NOMO-1 treated with DMSO at 0.1 percent for 48 hours (cell line): ENCODE measurements around the gene HTR2B.
A peak's percentile ranks its signal among the peaks of the same experiment; 100 is the strongest.
"Not testable (repeated sequence)": the region's sequence is repeated elsewhere in the genome, so short reads cannot be mapped to it uniquely, and the experiment has no call there.

Experiments
- DNase-seq: peaks from one replicate; lab custom pipeline; 2025; ENCODE audit not compliant: unreplicated experiment; lab: John Stamatoyannopoulos, UW

HTR2B gene

GRCh38 chr2:231094736-231095346, 30.0 kb downstream of the HTR2B start:
- DNase-seq: no peak

DNA sequence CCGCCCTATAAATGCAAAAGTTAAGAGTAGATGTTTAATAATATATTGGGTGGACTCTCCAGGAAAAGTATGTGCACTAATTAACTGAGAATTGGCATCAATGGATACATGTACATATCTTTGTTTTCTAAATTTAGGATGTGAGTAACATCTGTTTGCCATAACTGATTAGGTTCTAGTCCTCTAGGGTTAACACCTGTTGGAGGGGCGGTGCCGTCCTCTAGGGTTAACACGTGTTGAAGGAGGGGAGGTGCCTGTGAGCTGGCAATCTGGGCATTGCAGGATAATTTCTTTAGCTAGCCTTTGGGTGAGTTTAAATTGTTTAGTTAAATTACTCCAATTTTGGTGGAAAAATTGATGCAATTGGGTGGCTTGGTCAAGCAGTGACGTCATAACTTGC, 30.9 kb downstream of the HTR2B start:
- no peak for DNase-seq

- DNase-seq: no peak
These were observed 36.1 kb downstream of the HTR2B start for GRCh38 chr2:231088754-231089153.

DNA sequence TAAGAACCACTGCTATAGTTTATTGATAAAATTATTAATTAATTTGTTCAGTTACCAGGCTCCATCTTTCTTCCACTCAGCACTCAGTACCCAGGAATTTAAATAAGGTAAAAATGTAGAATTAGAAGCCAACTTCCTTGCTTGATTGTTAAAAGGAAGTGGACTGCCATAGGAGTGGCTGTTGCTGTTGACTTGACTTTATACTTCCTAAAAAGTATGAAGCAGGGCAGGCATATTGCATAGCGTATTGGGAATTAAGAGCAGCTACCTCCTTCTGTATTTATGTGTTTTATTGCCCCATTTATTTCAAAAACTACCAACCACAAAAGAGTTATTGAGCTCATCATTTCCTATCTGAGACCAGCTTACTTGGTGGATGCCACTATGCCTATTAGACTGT, 40.3 kb downstream of the HTR2B start:
- DNase-seq: peak; percentile 1

GRCh38 chr2:231069379-231070054, 55.3 kb downstream of the HTR2B start:
- DNase-seq: no peak

DNA sequence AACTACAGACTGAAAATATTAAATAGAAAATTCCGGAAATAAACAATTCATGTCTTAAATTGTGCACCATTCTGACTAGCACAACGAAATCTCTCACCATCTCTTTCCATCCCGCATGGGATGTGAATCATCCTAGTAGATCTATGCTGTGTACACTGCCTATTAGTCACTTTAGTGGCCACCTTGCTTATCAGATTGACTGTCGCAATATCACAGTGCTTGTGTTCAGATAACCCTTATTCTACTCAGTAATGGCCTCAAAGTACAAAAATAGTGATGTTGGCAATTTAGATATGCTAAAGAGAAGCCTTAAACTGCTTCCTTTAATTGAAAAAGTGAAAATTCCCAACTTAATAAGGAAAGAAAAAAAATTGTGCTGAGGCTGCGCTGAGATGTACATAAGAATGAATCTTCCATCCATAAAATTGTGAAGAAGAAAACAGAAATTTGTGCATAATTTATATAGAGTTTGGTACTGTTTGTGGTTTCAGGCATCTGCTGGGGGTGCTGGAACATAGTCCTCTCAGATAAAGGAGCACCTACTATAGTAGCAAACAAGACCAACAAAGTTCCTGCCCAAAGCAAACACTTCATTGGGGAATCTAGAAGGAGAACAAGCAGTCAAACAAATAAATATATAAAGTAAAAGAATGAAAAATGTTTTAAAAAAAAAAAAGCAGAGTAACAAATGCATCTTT, 56.2 kb downstream of the HTR2B start:
- DNase-seq: no peak

DNA sequence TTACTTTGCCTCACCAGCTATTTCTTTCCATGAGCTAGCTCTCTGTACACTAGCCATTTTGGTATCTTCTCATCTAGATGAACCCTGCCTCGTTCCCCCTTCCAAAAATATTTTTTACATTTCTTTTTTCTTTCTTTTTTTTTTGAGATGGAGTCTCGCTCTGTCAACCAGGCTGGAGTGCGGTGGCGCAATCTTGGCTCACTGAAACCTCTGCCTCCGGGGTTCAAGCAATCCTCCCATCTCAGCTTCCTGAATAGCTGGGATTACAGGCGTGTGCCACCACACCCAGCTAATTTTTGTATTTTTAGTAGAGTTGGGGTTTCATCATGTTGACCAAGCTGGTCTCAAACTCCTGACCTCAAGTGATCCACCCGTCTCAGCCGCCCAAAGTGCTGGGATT, 57.3 kb downstream of the HTR2B start:
- not testable (repeated sequence) for DNase-seq

- no peak for DNase-seq
These were observed 58.9 kb downstream of the HTR2B start for GRCh38 chr2:231065966-231066365.

- DNase-seq: peak; percentile 49
These were observed 61.5 kb downstream of the HTR2B start for GRCh38 chr2:231063347-231063746.

GRCh38 chr2:231062776-231063175, 62.1 kb downstream of the HTR2B start:
- no peak for DNase-seq

- no peak for DNase-seq
These were observed 65.1 kb downstream of the HTR2B start for GRCh38 chr2:231059756-231060155.

GRCh38 chr2:231058761-231059550, 65.9 kb downstream of the HTR2B start:
- DNase-seq: no peak
